Measurements from ENCODE around the gene CTNNBL1. TPM values are rescaled to one million over a fixed set of nuclear protein-coding genes. Genes with fewer than 3 reads are reported as not detected.

CTNNBL1 gene
- total RNA-seq, 1 donor from 2014 or later: 31.3 TPM

DNA sequence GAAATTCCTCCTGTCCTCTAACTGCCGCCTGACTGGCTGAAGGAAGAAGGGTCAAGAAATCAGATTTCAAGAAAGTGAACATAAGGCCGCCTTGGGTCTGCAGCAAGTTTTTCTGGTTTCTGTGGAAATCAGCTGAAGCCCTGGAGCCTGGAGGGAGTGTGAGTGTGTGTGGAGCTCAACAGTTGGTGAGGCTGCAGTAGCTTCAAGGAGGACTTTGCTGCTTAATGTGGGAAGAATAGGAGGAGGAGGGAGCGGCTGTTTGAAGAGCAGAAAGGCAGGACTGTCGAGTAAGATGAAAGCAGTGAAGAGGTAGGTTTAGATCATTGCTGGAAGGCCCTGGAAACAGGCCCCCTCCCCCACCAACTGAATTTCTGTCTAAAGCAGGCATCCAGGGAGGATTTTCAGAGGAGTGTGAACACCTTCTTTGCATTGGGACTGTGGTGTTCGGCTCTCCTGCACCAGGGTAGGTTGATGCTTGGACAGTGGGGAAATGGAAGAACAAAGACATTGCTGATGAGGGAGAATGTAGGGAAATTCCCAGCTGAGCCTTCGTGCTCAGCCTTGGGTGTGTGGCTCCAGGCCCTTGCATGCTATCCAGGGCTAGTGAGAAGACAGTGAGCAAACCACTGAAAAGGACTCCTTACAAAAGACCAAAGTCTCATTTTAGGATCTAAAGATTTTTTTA is 129.6 kb downstream of the CTNNBL1 start:
- Histone ChIP-seq H3K4me1 (ENCODE audit: control insufficient read depth in 3 of 3, insufficient read depth in 3 of 3, low read length in 3 of 3) (peaks cover 0 to under 1% (median 0%) of the 10 kb centered on the region in 3 donors), H3K9me3 (ENCODE audit: control insufficient read depth in 3 of 3, low read length in 3 of 3) (no peaks in the 10 kb centered on the region), H3K4me3 (ENCODE audit: low read length in 3 of 3) (no peak overlapping the region), H3K9ac (ENCODE audit: low read depth in 1 of 3, low read length in 3 of 3) (no peak overlapping the region), H3K27ac (ENCODE audit: low read depth, low read length) (no peak overlapping the region), H3K36me3 (ENCODE audit: control insufficient read depth in 3 of 3, insufficient read depth in 3 of 3, low read length in 3 of 3) (no peaks in the 10 kb centered on the region), H3K27me3 (ENCODE audit: control insufficient read depth in 3 of 3, insufficient read depth in 3 of 3, low read length in 3 of 3) (no peaks in the 10 kb centered on the region)

DNA sequence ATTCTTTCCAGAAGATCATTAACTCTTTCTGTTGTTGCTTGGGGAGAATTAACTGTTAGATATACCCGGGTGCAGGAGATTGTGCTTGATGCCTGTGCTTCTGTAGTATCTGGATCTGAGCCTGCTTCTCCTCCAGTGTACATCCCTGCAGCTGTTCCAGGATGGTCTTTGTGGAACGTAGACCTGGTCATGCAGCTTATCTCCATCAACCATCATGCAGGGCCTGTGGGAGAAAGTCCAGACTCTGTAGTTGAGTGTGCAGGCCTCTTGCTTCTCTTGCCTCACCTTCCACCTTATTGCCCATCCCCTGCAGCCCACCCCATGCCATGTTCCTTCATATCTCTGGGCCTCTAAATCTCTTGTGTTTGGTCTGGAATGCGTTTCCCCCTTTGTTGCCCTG is 133.8 kb downstream of the CTNNBL1 start:
- no peak overlapping the region for H3K9ac ChIP-seq (ENCODE audit: low read depth in 1 of 3, low read length in 3 of 3)
- no peaks in the 10 kb centered on the region for H3K9me3 ChIP-seq (ENCODE audit: control insufficient read depth in 3 of 3, low read length in 3 of 3)
- H3K27ac ChIP-seq (ENCODE audit: low read depth, low read length): no peak overlapping the region
- peaks cover 0 to 19% (median 9%) of the 10 kb centered on the region in 3 donors for H3K4me1 ChIP-seq (ENCODE audit: control insufficient read depth in 3 of 3, insufficient read depth in 3 of 3, low read length in 3 of 3)
- H3K27me3 ChIP-seq (ENCODE audit: control insufficient read depth in 3 of 3, insufficient read depth in 3 of 3, low read length in 3 of 3): no peaks in the 10 kb centered on the region
- H3K4me3 ChIP-seq (ENCODE audit: low read length in 3 of 3): no peak overlapping the region
- no peaks in the 10 kb centered on the region for H3K36me3 ChIP-seq (ENCODE audit: control insufficient read depth in 3 of 3, insufficient read depth in 3 of 3, low read length in 3 of 3)

- no peaks in the 10 kb centered on the region for H3K9me3 ChIP-seq (ENCODE audit: control insufficient read depth in 3 of 3, low read length in 3 of 3)
- H3K9ac ChIP-seq (ENCODE audit: low read depth in 1 of 3, low read length in 3 of 3): no peak overlapping the region
- no peak overlapping the region for H3K27ac ChIP-seq (ENCODE audit: low read depth, low read length)
- no peaks in the 10 kb centered on the region for H3K36me3 ChIP-seq (ENCODE audit: control insufficient read depth in 3 of 3, insufficient read depth in 3 of 3, low read length in 3 of 3)
- H3K4me1 ChIP-seq (ENCODE audit: control insufficient read depth in 3 of 3, insufficient read depth in 3 of 3, low read length in 3 of 3): peaks cover 0 to 19% (median 9%) of the 10 kb centered on the region in 3 donors
- H3K4me3 ChIP-seq (ENCODE audit: low read length in 3 of 3): no peak overlapping the region
- H3K27me3 ChIP-seq (ENCODE audit: control insufficient read depth in 3 of 3, insufficient read depth in 3 of 3, low read length in 3 of 3): no peaks in the 10 kb centered on the region
Measured at GRCh38 chr20:37828684-37829083, 134.9 kb downstream of the CTNNBL1 start.

- Histone ChIP-seq H3K9me3 (ENCODE audit: control insufficient read depth in 3 of 3, low read length in 3 of 3) (no peaks in the 10 kb centered on the region), H3K4me1 (ENCODE audit: control insufficient read depth in 3 of 3, insufficient read depth in 3 of 3, low read length in 3 of 3) (peaks cover 0 to 19% (median 9%) of the 10 kb centered on the region in 3 donors)
Measured at GRCh38 chr20:37829128-37829527, 135.3 kb downstream of the CTNNBL1 start.

GRCh38 chr20:37833221-37833896 is 139.5 kb downstream of the CTNNBL1 start:
- Histone ChIP-seq H3K36me3 (ENCODE audit: control insufficient read depth in 3 of 3, insufficient read depth in 3 of 3, low read length in 3 of 3) (no peaks in the 10 kb centered on the region), H3K4me1 (ENCODE audit: control insufficient read depth in 3 of 3, insufficient read depth in 3 of 3, low read length in 3 of 3) (peaks cover 0 to 19% (median 9%) of the 10 kb centered on the region in 3 donors), H3K9ac (ENCODE audit: low read depth in 1 of 3, low read length in 3 of 3) (no peak overlapping the region), H3K27ac (ENCODE audit: low read depth, low read length) (no peak overlapping the region), H3K9me3 (ENCODE audit: control insufficient read depth in 3 of 3, low read length in 3 of 3) (no peaks in the 10 kb centered on the region), H3K4me3 (ENCODE audit: low read length in 3 of 3) (no peak overlapping the region), H3K27me3 (ENCODE audit: control insufficient read depth in 3 of 3, insufficient read depth in 3 of 3, low read length in 3 of 3) (no peaks in the 10 kb centered on the region)

More at GRCh38 chr20:37829128-37829527, 135.3 kb downstream of the CTNNBL1 start:
- H3K27ac ChIP-seq (ENCODE audit: low read depth, low read length): no peak overlapping the region
- H3K9ac ChIP-seq (ENCODE audit: low read depth in 1 of 3, low read length in 3 of 3): no peak overlapping the region
- H3K4me3 ChIP-seq (ENCODE audit: low read length in 3 of 3): no peak overlapping the region
- no peaks in the 10 kb centered on the region for H3K27me3 ChIP-seq (ENCODE audit: control insufficient read depth in 3 of 3, insufficient read depth in 3 of 3, low read length in 3 of 3)
- H3K36me3 ChIP-seq (ENCODE audit: control insufficient read depth in 3 of 3, insufficient read depth in 3 of 3, low read length in 3 of 3): no peaks in the 10 kb centered on the region

DNA sequence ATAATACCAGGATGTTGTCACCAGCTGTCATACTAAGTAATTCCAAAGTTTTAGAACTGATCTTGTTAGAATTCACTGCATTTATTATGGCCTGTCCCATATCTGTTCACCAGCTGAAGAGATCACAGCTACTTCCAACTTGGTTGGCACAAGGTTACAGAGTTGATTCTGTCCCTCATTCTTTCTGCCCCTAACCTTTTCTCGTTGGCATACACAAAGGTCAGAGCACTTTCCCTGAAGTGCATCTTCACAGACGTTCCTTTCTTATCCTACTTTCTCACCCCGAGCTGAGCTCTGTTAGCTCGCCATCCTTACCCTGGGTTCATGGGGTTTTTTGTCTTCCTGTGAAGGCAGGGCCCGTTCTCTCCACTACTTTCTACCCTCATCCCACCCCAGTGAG is 143.1 kb downstream of the CTNNBL1 start:
- Histone ChIP-seq H3K4me1 (ENCODE audit: control insufficient read depth in 3 of 3, insufficient read depth in 3 of 3, low read length in 3 of 3) (peaks cover 0 to 13% (median 7%) of the 10 kb centered on the region in 3 donors), H3K9me3 (ENCODE audit: control insufficient read depth in 3 of 3, low read length in 3 of 3) (no peaks in the 10 kb centered on the region), H3K4me3 (ENCODE audit: low read length in 3 of 3) (no peak overlapping the region), H3K9ac (ENCODE audit: low read depth in 1 of 3, low read length in 3 of 3) (no peak overlapping the region), H3K27ac (ENCODE audit: low read depth, low read length) (no peak overlapping the region), H3K36me3 (ENCODE audit: control insufficient read depth in 3 of 3, insufficient read depth in 3 of 3, low read length in 3 of 3) (peaks cover 0 to 4% (median under 1%) of the 10 kb centered on the region in 3 donors), H3K27me3 (ENCODE audit: control insufficient read depth in 3 of 3, insufficient read depth in 3 of 3, low read length in 3 of 3) (no peaks in the 10 kb centered on the region)

DNA sequence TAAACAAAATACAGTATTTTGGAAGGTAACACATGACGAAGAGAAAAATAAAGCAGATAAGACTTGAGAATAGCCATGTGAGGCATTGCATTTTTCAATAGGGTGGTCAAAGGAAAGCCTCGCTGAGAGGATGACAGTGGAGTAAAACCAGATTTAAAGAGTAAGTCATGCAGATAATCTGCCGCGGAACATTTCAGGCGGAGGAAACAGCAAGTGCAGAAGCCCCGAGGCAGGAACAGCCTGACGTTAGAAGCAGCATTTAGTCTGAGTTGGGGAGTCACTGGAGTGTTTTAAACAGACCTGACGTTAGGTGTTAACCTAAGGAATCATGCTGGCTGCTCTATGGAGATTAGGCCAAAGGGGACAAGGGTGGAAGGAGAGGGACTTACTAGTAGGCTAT is 144.1 kb downstream of the CTNNBL1 start:
- Histone ChIP-seq H3K36me3 (ENCODE audit: control insufficient read depth in 3 of 3, insufficient read depth in 3 of 3, low read length in 3 of 3) (peaks cover 7 to 11% (median 9%) of the 10 kb centered on the region in 3 donors), H3K9me3 (ENCODE audit: control insufficient read depth in 3 of 3, low read length in 3 of 3) (no peaks in the 10 kb centered on the region), H3K9ac (ENCODE audit: low read depth in 1 of 3, low read length in 3 of 3) (no peak overlapping the region), H3K27me3 (ENCODE audit: control insufficient read depth in 3 of 3, insufficient read depth in 3 of 3, low read length in 3 of 3) (no peaks in the 10 kb centered on the region), H3K27ac (ENCODE audit: low read depth, low read length) (no peak overlapping the region), H3K4me3 (ENCODE audit: low read length in 3 of 3) (no peak overlapping the region), H3K4me1 (ENCODE audit: control insufficient read depth in 3 of 3, insufficient read depth in 3 of 3, low read length in 3 of 3) (peaks cover 0 to 8% (median 7%) of the 10 kb centered on the region in 3 donors)

DNA sequence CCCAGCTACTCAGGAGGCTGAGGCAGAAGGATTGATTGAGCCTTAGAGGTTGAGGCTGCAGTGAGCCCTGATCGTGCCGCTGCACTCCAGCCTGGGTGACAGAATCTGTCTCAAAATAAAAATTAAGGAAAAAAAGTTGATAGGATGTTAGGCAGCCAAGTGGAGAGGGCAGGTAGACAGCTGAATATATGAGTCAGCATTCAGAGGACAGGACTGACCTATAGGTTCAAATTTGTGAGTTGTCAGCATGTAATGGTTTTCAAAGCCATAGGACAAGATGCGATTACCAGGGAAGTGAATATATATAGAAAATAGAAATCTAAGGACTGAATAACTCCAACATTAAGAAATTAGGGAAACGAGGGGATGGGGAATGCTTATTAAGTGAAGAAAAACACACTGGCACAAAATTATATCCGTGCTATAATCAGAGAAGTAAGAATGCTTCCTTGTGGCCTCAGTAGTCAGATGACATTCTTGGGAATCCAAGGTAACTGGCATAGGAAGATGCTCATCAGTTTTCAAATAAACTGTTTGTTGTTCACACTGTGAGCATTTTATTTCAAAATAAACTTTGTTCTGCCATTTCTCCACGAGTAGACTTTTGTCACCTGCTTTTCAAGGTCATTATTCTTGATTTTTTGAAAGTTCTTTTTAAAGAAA is 145.1 kb downstream of the CTNNBL1 start:
- H3K36me3 ChIP-seq (ENCODE audit: control insufficient read depth in 3 of 3, insufficient read depth in 3 of 3, low read length in 3 of 3): peaks cover 10 to 17% (median 13%) of the 10 kb centered on the region in 3 donors
- H3K27ac ChIP-seq (ENCODE audit: low read depth, low read length): no peak overlapping the region
- no peaks in the 10 kb centered on the region for H3K27me3 ChIP-seq (ENCODE audit: control insufficient read depth in 3 of 3, insufficient read depth in 3 of 3, low read length in 3 of 3)
- H3K9me3 ChIP-seq (ENCODE audit: control insufficient read depth in 3 of 3, low read length in 3 of 3): no peaks in the 10 kb centered on the region
- H3K9ac ChIP-seq (ENCODE audit: low read depth in 1 of 3, low read length in 3 of 3): no peak overlapping the region
- peaks cover 0 to 8% (median 7%) of the 10 kb centered on the region in 3 donors for H3K4me1 ChIP-seq (ENCODE audit: control insufficient read depth in 3 of 3, insufficient read depth in 3 of 3, low read length in 3 of 3)
- H3K4me3 ChIP-seq (ENCODE audit: low read length in 3 of 3): no peak overlapping the region

GRCh38 chr20:37839432-37839827 is 145.6 kb downstream of the CTNNBL1 start:
- Histone ChIP-seq H3K27me3 (ENCODE audit: control insufficient read depth in 3 of 3, insufficient read depth in 3 of 3, low read length in 3 of 3) (no peaks in the 10 kb centered on the region), H3K4me1 (ENCODE audit: control insufficient read depth in 3 of 3, insufficient read depth in 3 of 3, low read length in 3 of 3) (peaks cover 0 to 8% (median 7%) of the 10 kb centered on the region in 3 donors), H3K4me3 (ENCODE audit: low read length in 3 of 3) (no peak overlapping the region), H3K36me3 (ENCODE audit: control insufficient read depth in 3 of 3, insufficient read depth in 3 of 3, low read length in 3 of 3) (peaks cover 10 to 17% (median 13%) of the 10 kb centered on the region in 3 donors), H3K27ac (ENCODE audit: low read depth, low read length) (no peak overlapping the region), H3K9me3 (ENCODE audit: control insufficient read depth in 3 of 3, low read length in 3 of 3) (no peaks in the 10 kb centered on the region), H3K9ac (ENCODE audit: low read depth in 1 of 3, low read length in 3 of 3) (no peak overlapping the region)

DNA sequence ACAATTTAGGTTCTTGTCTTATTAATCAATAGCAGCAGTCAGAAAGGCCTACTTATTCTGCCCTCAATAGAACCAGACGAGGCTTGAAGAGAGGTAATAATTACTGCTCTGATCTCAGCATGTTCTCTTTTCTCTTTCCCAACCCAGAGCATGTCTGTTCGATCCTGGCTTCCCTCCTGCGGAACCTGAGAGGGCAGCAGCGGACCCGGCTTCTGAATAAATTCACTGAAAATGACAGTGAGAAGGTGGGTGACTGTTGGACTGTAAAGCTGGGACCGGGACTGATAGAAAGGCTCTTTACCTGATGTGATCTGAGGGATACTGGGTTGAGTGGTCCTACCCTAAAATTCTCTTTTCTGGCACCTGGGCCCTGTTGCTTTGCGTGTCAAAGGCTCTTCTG is 146.1 kb downstream of the CTNNBL1 start:
- no peaks in the 10 kb centered on the region for H3K9me3 ChIP-seq (ENCODE audit: control insufficient read depth in 3 of 3, low read length in 3 of 3)
- H3K4me3 ChIP-seq (ENCODE audit: low read length in 3 of 3): no peak overlapping the region
- no peak overlapping the region for H3K27ac ChIP-seq (ENCODE audit: low read depth, low read length)
- peaks cover 0 to 8% (median 7%) of the 10 kb centered on the region in 3 donors for H3K4me1 ChIP-seq (ENCODE audit: control insufficient read depth in 3 of 3, insufficient read depth in 3 of 3, low read length in 3 of 3)
- no peaks in the 10 kb centered on the region for H3K27me3 ChIP-seq (ENCODE audit: control insufficient read depth in 3 of 3, insufficient read depth in 3 of 3, low read length in 3 of 3)
- peaks cover 10 to 17% (median 13%) of the 10 kb centered on the region in 3 donors for H3K36me3 ChIP-seq (ENCODE audit: control insufficient read depth in 3 of 3, insufficient read depth in 3 of 3, low read length in 3 of 3)
- no peak overlapping the region for H3K9ac ChIP-seq (ENCODE audit: low read depth in 1 of 3, low read length in 3 of 3)
